ENCODE measurements around the gene OSTM1. TPM values are rescaled to one million over a fixed set of nuclear protein-coding genes. Genes with fewer than 3 reads are reported as not detected.

Gene OSTM1
- total RNA-seq, 2 experiments from 2014 or later = 16.3 to 20.9 TPM

DNA sequence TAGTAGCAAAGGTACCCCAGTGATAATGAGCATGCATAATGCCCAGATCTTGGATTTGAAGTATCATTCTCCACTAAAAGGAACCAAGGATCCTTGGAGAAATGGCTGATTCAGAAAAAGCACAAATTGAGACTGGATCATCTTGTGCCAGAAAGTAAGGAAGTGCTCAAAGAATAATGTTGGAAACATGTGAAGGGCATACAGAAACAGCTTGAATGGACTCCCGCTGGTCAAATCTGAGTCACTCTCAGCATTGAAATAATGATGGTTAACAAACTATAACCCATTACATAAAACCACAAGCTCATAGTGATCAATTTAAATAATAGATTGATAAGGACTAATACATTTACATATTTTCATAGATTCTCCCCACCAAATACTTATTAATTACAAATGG, 3.6 kb upstream of the OSTM1 start:
- Mint-ChIP-seq H3K4me1 (ENCODE audit: low read depth) (peaks cover 15% of the 10 kb centered on the region), H3K27ac (no peak overlapping the region), H3K4me3 (no peak overlapping the region), H3K9me3 (no peaks in the 10 kb centered on the region), H3K27me3 (peaks cover 15% of the 10 kb centered on the region), H3K36me3 (ENCODE audit: low read depth) (peaks cover 7% of the 10 kb centered on the region)
- intact Hi-C loops (cut with DNase I, micrococcal nuclease) = loop anchor here (5.0 to 10.0 kb wide), 5 partner anchors 123 to 1053 kb away; partner anchors contain the start of genes ARMC2 (in 1 of the 2), MTRES1 (in 1 of the 2), PDSS2 (in 1 of the 2) and SEC63 (in 1 of the 2)
- Histone ChIP-seq H3K4me1 (ENCODE audit: insufficient read depth, low read length) (peaks cover 20% of the 10 kb centered on the region), H3K36me3 (ENCODE audit: insufficient read depth, low read length) (no peaks in the 10 kb centered on the region), H3K27me3 (ENCODE audit: control insufficient read depth in 1 of 2, insufficient read depth in 2 of 2, low read length in 2 of 2) (peaks cover 4 to 10% of the 10 kb centered on the region in 2 experiments), H3K4me3 (ENCODE audit: low read length) (no peak overlapping the region), H3K9me3 (ENCODE audit: control insufficient read depth in 1 of 2, insufficient read depth in 1 of 2, low read length in 2 of 2) (no peaks in the 10 kb centered on the region), H3K27ac (ENCODE audit: low read depth in 1 of 2, low read length in 2 of 2) (no peak overlapping the region)
- CTCF ChIA-PET = no interaction called here
- TF ChIP-seq CTCF (IDR thresholded peaks at IDR 0.05) = no peak
- POLR2A ChIA-PET = no interaction called here
- DNase-seq = no peak
- ATAC-seq (ENCODE audit: poor library complexity) = no peak

DNA sequence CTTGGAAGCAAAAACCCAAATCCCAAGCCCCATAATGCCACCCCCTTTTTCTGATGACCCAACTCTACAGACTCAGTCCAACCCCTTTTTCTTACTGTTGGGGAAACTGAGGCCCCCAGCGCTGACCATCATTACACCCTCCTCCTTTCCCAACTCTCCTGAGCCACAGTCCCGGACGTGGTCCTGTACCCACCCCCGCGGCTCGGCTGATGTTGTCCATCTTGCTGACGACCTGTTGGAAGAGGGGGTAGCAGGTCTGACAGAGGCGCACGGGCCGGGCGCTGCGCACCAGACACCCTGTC, 533 bp downstream of the OSTM1 start:
- peaks cover 6% of the 10 kb centered on the region for H3K27me3 Mint-ChIP-seq
- no peaks in the 10 kb centered on the region for H3K9me3 Mint-ChIP-seq
- Histone ChIP-seq H3K9me3 (ENCODE audit: control insufficient read depth in 1 of 2, insufficient read depth in 1 of 2, low read length in 2 of 2) (no peaks in the 10 kb centered on the region), H3K36me3 (ENCODE audit: insufficient read depth, low read length) (no peaks in the 10 kb centered on the region), H3K4me1 (ENCODE audit: insufficient read depth, low read length) (peaks cover 22% of the 10 kb centered on the region), H3K4me3 (ENCODE audit: low read length) (peak overlapping the region; percentile 99), H3K27me3 (ENCODE audit: control insufficient read depth in 1 of 2, insufficient read depth in 2 of 2, low read length in 2 of 2) (no peaks in the 10 kb centered on the region), H3K27ac (ENCODE audit: low read depth in 1 of 2, low read length in 2 of 2) (peak overlapping the region; percentile 50 to 64)
- H3K27ac Mint-ChIP-seq = peak overlapping the region; percentile 85
- H3K4me1 Mint-ChIP-seq (ENCODE audit: low read depth) = peaks cover 27% of the 10 kb centered on the region
- H3K36me3 Mint-ChIP-seq (ENCODE audit: low read depth) = peaks cover 9% of the 10 kb centered on the region
- DNase-seq (no peak), ATAC-seq (ENCODE audit: poor library complexity) (no peak)
- peak overlapping the region; percentile 91 for H3K4me3 Mint-ChIP-seq
- no peak for TF ChIP-seq CTCF (IDR thresholded peaks at IDR 0.05)
- ChIA-PET CTCF (interaction anchor here (1.0 kb wide), 1 partner anchor 24 kb away, joined by 3 read pairs; no protein-coding TSS in a partner anchor), POLR2A (interaction anchor here (1.4 kb wide), 1 partner anchor 486 kb away, joined by 3 read pairs; no protein-coding TSS in a partner anchor)
- intact Hi-C loops (cut with DNase I, micrococcal nuclease) = loop anchor here (2.0 to 10.0 kb wide), 8 partner anchors 115 to 1752 kb away; partner anchors contain the start of genes SEC63 (in 2 of the 2), AFG1L (in 1 of the 2), ARMC2 (in 1 of the 2) and MTRES1 (in 1 of the 2)

- Mint-ChIP-seq H3K9me3 (no peaks in the 10 kb centered on the region), H3K27me3 (no peaks in the 10 kb centered on the region), H3K4me3 (peak overlapping the region; percentile 13), H3K36me3 (ENCODE audit: low read depth) (peaks cover 9% of the 10 kb centered on the region), H3K27ac (peak overlapping the region; percentile 43), H3K4me1 (ENCODE audit: low read depth) (peaks cover 27% of the 10 kb centered on the region)
- ChIA-PET POLR2A (no interaction called here), CTCF (no interaction called here)
- no peaks in the 10 kb centered on the region for H3K9me3 ChIP-seq (ENCODE audit: control insufficient read depth in 1 of 2, insufficient read depth in 1 of 2, low read length in 2 of 2)
- no peaks in the 10 kb centered on the region for H3K27me3 ChIP-seq (ENCODE audit: control insufficient read depth in 1 of 2, insufficient read depth in 2 of 2, low read length in 2 of 2)
- intact Hi-C loops (cut with DNase I, micrococcal nuclease) = loop anchor here (5.0 to 10.0 kb wide), 6 partner anchors 117 to 1750 kb away; partner anchors contain the start of genes AFG1L (in 1 of the 2), ARMC2 (in 1 of the 2), MTRES1 (in 1 of the 2) and SEC63 (in 1 of the 2)
- DNase-seq = no peak
- ATAC-seq (ENCODE audit: poor library complexity) = no peak
- H3K4me3 ChIP-seq (ENCODE audit: low read length) = no peak overlapping the region
- no peak for TF ChIP-seq CTCF (IDR thresholded peaks at IDR 0.05)
- peaks cover 29% of the 10 kb centered on the region for H3K4me1 ChIP-seq (ENCODE audit: insufficient read depth, low read length)
- no peaks in the 10 kb centered on the region for H3K36me3 ChIP-seq (ENCODE audit: insufficient read depth, low read length)
- no peak overlapping the region for H3K27ac ChIP-seq (ENCODE audit: low read depth in 1 of 2, low read length in 2 of 2)
These were observed 2.7 kb downstream of the OSTM1 start for GRCh38 chr6:108071736-108072276.

Data from CD4-positive, alpha-beta T cell (primary cell).